ENCODE results near the gene APOA5.

DNA sequence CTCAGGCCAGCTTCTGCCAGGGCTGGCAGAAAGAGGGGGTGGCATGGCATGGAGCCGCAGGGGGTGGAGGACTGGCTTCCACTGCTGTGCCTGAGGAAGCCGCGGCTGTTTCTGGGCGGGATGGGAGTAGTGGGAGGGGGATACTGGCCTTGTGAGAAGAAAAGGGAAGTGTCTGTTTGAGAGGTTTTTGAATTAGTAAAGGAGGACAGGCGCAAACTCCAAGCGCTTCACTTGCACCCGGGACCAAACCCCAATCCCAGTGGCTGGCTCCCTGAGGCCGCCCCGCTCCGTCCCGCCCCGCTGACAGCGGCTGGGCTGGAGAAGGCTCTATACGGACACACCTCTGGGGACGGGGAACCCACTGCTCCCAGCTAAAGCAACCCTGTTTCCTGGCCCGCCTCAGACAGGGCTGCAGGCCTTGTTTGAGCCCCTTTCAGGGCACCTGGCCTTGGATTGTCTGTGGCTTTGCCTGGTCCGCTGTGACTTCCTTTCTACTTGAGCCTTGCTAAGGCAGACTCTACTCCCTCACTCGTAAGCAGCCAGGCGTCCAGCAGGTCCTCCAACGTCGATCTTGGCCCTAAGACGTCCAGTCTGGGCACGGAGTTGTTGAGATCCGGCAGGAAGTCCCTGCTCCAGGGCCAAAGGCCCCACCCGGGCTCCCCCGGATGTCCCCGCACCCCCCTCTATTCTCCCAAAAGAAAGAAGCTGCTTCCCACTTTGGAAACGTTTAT lies 43.5 kb upstream of the APOA5 start:
- no peak for TF ChIP-seq CTCF (IDR thresholded peaks at IDR 0.05)
- peak in 1 of 2 donors; percentile 41 for TF ChIP-seq POLR2AphosphoS5 (IDR thresholded peaks at IDR 0.05; ENCODE audit: insufficient read depth in 1 of 2, low read depth in 1 of 2)

Measured in vagina (tissue), 2 donors.